HG03064 (cell line): Measurements from ENCODE around the gene CHAF1B.

Experiments used
- ATAC-seq: cut with Tn5 transposase; IDR thresholded peaks from one replicate; pipeline ENCODE4 v1.9.1; 2021; ENCODE audit warnings: low read depth; ENCODE audit not compliant: unreplicated experiment

CHAF1B gene

GRCh38 chr21:36459098-36459497 lies 73.9 kb downstream of the CHAF1B start:
- ATAC-seq, result no peak

- ATAC-seq, result no peak
Measured at GRCh38 chr21:36460866-36461265, 75.7 kb downstream of the CHAF1B start.

- ATAC-seq, result no peak
Measured at GRCh38 chr21:36461277-36461917, 76.2 kb downstream of the CHAF1B start.

- no peak for ATAC-seq
Measured at GRCh38 chr21:36461918-36462486, 76.8 kb downstream of the CHAF1B start.

GRCh38 chr21:36463204-36463603 lies 78.0 kb downstream of the CHAF1B start:
- no peak for ATAC-seq

GRCh38 chr21:36463991-36464390 lies 78.8 kb downstream of the CHAF1B start:
- ATAC-seq, result no peak

GRCh38 chr21:36464590-36464989 lies 79.4 kb downstream of the CHAF1B start:
- ATAC-seq, result no peak

- no peak for ATAC-seq
Measured at GRCh38 chr21:36465478-36465877, 80.3 kb downstream of the CHAF1B start.

GRCh38 chr21:36466061-36466511 lies 80.9 kb downstream of the CHAF1B start:
- ATAC-seq, result no peak
